AG04450 (cell line): ENCODE results near the gene NR5A2. TPM values are rescaled to one million over a fixed set of nuclear protein-coding genes. Genes with fewer than 3 reads are reported as not detected.

Source experiments
- CTCF ChIA-PET: fragments of 300-600, 350-600 bp; formaldehyde crosslinking; extraction: SDS; loops from one replicate; lab custom pipeline; 2022; ENCODE audit warnings: antibody characterized with exemption, inconsistent platforms; lab: Charles Lee
- POLR2A ChIA-PET: fragments of 350-600 bp; formaldehyde crosslinking; extraction: SDS; loops from one replicate; lab custom pipeline; 2021; ENCODE audit warnings: antibody characterized with exemption, inconsistent platforms; lab: Yijun Ruan, JAX
- DNase-seq: peaks from one replicate; pipeline ENCODE4 v3.0.0-alpha.2; 2011; ENCODE audit warnings: low read depth, low spot score
- H3K27ac ChIP-seq: one replicate; pipeline ENCODE4 v1.5.1; 2012; ENCODE audit warnings: low read depth, low read length, control low read depth
- H3K27me3 ChIP-seq: one replicate; pipeline ENCODE4 v1.6.0; 2012; ENCODE audit warnings: low read length; ENCODE audit not compliant: control insufficient read depth, insufficient read depth
- H3K4me3 ChIP-seq: 2 replicates; pipeline ENCODE4 v1.5.1; 2011; ENCODE audit warnings: mild to moderate bottlenecking, low read depth, low read length, control low read depth
- H3K9me3 ChIP-seq: 2 replicates; pipeline ENCODE4 v1.5.1; 2012; ENCODE audit warnings: low read length; ENCODE audit not compliant: control insufficient read depth, insufficient read depth
- polyA plus RNA-seq: library from polyadenylated mRNA; depleted of rRNA; stranded (reverse); fragments of >200 nt; gene quantifications from 2 replicates; pipeline ENCODE4 v1.2.3, GENCODE V29; 2011
- TF ChIP-seq, protein P1 (sequence below): IDR thresholded peaks from 2 replicates; pipeline ENCODE4 v1.5.1; 2011; ENCODE audit warnings: low read depth, low read length, control low read depth, inconsistent platforms

NR5A2 gene
- polyA plus RNA-seq, 1 experiment = 0.02 TPM

DNA sequence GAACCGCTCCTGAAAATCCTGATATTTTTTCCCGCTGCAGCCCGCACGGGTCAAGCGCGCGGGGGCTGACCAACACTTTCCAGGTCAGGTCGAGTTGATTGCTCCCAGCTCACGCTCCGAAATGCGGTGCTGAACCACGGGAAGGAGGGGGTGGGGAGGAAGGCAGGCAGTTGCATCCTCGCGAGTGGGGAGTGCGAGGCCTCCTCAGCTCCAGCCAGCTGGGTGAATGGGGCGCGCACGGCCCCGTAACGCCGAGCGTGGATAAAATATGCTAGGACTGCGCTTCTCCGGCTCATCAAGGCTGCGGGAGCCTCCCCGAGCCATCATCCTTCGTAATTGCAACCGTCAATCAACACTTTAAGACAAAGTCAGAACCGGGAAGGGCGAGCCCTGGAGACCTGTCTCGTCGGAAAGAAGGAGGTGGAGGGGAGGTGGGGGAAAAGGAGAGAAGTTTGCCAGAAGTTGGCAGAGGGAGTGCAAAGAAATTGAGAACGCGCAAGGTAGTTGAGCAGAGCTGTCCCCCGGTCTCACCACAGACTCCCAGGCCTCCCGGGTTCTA, 8.0 kb downstream of the NR5A2 start:
- CTCF ChIA-PET = no interaction called here
- Histone ChIP-seq H3K27ac (no peak overlapping the region), H3K27me3 (peaks cover 94% of the 10 kb centered on the region), H3K9me3 (peaks cover 6% of the 10 kb centered on the region; the same call in 1 of the 2 replicates), H3K4me3 (peak overlapping the region; percentile 39)
- POLR2A ChIA-PET = no interaction called here
- TF ChIP-seq, protein P1, sequence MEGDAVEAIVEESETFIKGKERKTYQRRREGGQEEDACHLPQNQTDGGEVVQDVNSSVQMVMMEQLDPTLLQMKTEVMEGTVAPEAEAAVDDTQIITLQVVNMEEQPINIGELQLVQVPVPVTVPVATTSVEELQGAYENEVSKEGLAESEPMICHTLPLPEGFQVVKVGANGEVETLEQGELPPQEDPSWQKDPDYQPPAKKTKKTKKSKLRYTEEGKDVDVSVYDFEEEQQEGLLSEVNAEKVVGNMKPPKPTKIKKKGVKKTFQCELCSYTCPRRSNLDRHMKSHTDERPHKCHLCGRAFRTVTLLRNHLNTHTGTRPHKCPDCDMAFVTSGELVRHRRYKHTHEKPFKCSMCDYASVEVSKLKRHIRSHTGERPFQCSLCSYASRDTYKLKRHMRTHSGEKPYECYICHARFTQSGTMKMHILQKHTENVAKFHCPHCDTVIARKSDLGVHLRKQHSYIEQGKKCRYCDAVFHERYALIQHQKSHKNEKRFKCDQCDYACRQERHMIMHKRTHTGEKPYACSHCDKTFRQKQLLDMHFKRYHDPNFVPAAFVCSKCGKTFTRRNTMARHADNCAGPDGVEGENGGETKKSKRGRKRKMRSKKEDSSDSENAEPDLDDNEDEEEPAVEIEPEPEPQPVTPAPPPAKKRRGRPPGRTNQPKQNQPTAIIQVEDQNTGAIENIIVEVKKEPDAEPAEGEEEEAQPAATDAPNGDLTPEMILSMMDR = no peak
- DNase-seq = no peak

DNA sequence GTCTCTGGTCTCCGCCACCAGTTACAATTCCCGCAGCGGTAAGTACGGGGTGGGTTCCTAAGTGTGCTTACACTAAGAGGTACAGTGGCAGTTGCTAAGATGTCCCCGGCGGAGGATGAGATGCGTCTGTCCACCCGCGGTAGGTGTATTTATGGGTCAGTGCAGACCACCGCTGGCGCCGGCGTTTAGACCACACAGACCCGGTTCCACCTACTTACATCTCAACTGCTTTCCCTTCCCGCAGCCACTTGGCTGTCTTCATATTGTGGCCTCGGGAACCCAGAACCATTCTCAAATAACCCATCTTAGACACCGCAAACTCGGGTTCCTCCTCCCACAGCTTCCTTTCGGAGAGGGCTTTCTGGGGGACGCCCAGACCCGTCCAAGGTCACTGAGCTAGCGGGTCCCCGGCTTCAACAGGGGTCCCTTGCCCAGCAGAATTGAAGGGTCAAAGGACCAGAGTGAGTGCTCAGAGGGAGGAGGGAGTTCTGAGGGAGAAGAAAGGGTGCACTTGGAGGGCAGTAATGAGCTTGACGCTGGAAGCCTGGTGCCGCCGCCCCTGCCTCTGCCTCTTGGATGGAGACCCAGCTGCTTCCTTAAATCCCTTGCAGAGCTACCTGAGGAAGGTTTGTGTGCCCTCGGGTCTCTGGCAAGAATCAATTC, 8.6 kb downstream of the NR5A2 start:
- Histone ChIP-seq H3K27ac (no peak overlapping the region), H3K9me3 (peaks cover 11% of the 10 kb centered on the region; the same call in 1 of the 2 replicates), H3K4me3 (no peak overlapping the region), H3K27me3 (peaks cover 95% of the 10 kb centered on the region)
- DNase-seq = no peak
- POLR2A ChIA-PET = no interaction called here
- CTCF ChIA-PET = interaction anchor here (1.0 kb wide), 1 partner anchor 244 kb away, joined by 5 read pairs; no protein-coding TSS in a partner anchor
- TF ChIP-seq, protein P1 = no peak

DNA sequence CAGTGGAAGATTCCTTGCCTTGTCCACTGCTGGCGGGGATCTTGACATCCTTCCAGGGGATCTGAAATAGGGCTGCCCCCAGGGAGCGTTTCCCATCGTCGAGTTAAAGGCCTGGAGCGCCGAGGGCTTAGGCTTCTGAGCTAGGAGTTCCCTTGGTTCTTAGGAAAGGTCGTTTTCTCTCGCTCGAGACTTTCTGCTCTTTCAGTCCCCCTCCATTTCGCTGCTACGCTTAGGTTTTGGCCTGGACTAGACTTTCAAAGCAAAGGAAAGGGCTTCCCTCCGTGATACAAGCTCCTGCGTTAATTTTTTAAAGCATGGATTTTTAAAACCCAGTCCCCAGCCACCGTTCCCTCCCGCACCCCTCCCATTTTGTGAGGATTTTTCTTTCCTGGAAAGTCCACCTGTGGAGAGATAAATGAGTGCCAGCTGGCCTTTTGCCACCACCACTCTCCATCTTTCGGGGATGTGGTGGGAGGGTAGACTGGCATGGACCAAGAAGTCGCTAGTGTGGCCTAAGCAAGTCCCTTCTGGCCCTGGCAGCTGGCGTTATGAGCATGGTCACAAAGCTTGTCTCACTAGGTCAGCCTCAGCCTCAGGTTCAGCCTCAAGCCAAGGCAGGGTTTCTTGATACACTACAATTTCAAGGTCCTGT, 9.2 kb downstream of the NR5A2 start:
- peaks cover 98% of the 10 kb centered on the region for H3K27me3 ChIP-seq
- ChIA-PET CTCF (interaction anchor here (1.0 kb wide), 1 partner anchor 243 kb away, joined by 5 read pairs; no protein-coding TSS in a partner anchor), POLR2A (no interaction called here)
- H3K27ac ChIP-seq = no peak overlapping the region
- TF ChIP-seq, protein P1 = no peak
- no peak for DNase-seq
- peaks cover 14% of the 10 kb centered on the region; the same call in 1 of the 2 replicates for H3K9me3 ChIP-seq
- H3K4me3 ChIP-seq = no peak overlapping the region

DNA sequence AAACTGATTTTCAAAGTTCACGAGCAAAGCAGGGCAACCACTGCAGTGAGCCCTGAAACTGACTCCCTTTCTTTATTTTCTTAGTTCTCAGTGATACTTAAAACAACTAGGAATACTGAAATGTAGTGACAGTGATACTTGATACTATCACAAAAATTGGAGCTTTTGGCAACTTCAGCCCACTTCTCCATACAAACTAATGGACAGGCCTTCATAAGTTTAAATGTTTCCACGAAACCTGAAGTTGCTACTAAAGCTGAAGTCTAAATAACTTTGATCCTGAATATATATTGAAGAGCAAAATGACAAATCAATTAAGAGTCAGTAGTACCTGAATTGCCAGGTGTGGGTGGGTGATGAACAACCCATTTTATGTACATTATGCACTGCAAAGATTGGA, 10.0 kb downstream of the NR5A2 start:
- DNase-seq = no peak
- Histone ChIP-seq H3K27me3 (peaks cover 98% of the 10 kb centered on the region), H3K27ac (no peak overlapping the region), H3K4me3 (no peak overlapping the region), H3K9me3 (peaks cover 14% of the 10 kb centered on the region; the same call in 1 of the 2 replicates)
- ChIA-PET CTCF (interaction anchor here (1.3 kb wide), 1 partner anchor 352 kb away, joined by 3 read pairs; no protein-coding TSS in a partner anchor), POLR2A (no interaction called here)
- TF ChIP-seq, protein P1 = no peak
